Measurements from ENCODE around the gene DSTN. TPM values are rescaled to one million over a fixed set of nuclear protein-coding genes. Genes with fewer than 3 reads are reported as not detected.

The DSTN gene
- total RNA-seq, 1 donor from 2014 or later, result 61.2 TPM

DNA sequence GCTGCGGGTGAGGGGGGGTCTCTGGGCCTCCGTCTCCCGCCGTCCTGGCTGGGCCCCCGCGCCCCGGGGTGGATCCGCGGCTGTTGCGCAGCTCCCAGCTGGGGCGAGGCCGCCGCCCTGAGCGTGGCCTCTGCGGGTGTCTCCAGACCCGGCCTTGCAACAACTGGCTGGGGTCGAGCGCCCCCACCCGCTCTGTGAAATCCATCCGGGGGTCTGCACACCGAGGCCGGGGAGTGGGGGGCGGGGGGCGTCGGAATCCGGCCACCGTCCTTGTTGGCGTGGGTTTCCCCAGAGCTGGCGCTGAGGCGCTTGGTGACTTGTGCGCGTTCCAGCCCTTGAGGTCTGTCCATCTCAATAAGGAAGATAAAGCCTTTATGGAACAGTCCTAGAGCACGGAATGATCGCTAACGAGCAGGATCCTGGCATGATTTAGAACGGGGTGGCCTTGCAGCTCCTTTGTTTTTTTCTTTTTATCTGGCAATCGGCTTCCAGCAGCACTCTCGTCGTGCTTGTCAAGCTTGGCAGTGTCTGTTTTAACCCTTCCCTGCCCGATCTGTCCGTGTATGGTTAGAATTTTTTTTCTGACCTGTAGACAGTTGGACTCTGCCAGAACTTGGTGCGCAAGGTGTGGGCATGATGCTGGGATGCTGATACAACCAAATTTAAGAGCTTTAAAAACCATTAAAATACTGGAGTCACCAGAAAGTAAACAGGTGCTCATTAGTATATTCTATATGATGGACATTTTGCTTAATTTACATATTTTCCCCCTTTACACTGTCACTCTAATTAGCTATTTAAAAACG is 675 bp downstream of the DSTN start:
- Mint-ChIP-seq H3K9me3 (peaks cover 3% of the 10 kb centered on the region), H3K4me1 (ENCODE audit: low read depth) (peaks cover 22% of the 10 kb centered on the region), H3K27ac (peak overlapping the region; percentile 90), H3K36me3 (ENCODE audit: low read depth) (peaks cover 7% of the 10 kb centered on the region), H3K4me3 (ENCODE audit: low read depth) (peak overlapping the region; percentile 91), H3K27me3 (ENCODE audit: low read depth) (peaks cover 6% of the 10 kb centered on the region)
- intact Hi-C loops (cut with micrococcal nuclease), result loop anchor here (1.0 to 2.0 kb wide), 5 partner anchors 12 to 398 kb away; partner anchors contain the start of genes MGME1 and SNX5
- peak; percentile 23 for DNase-seq (ENCODE audit: low spot score)

DNA sequence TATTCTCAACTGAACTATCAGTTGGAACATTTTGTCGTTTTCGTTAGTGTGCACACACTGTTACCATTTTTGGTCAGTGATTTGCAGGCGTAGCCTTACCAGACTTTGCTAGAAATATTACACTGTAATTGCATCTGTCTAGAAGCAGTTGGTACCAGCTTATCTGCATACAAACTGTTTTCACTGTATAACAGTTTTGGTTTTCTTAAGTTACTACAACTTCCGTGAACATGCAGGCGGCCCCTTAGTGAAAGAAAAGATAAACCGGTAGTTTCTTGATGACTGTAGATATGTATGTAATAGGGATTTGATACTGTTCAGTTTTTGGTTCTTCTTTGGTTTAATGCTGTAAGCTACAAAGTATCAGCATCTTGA is 1.3 kb downstream of the DSTN start:
- intact Hi-C loops (cut with micrococcal nuclease), result loop anchor here (1.0 to 2.0 kb wide), 5 partner anchors 13 to 398 kb away; partner anchors contain the start of genes MGME1 and SNX5
- H3K27me3 Mint-ChIP-seq (ENCODE audit: low read depth), result peaks cover 6% of the 10 kb centered on the region
- H3K4me3 Mint-ChIP-seq (ENCODE audit: low read depth), result peak overlapping the region; percentile 91
- no peak for DNase-seq (ENCODE audit: low spot score)
- H3K36me3 Mint-ChIP-seq (ENCODE audit: low read depth), result peaks cover 7% of the 10 kb centered on the region
- peaks cover 2% of the 10 kb centered on the region for H3K9me3 Mint-ChIP-seq
- H3K4me1 Mint-ChIP-seq (ENCODE audit: low read depth), result peaks cover 22% of the 10 kb centered on the region
- H3K27ac Mint-ChIP-seq, result peak overlapping the region; percentile 90

GRCh38 chr20:17572034-17572638 is 2.3 kb downstream of the DSTN start:
- Mint-ChIP-seq H3K27ac (no peak overlapping the region), H3K27me3 (ENCODE audit: low read depth) (peaks cover 6% of the 10 kb centered on the region), H3K4me3 (ENCODE audit: low read depth) (peak overlapping the region; percentile 42), H3K36me3 (ENCODE audit: low read depth) (peaks cover 7% of the 10 kb centered on the region), H3K4me1 (ENCODE audit: low read depth) (peaks cover 24% of the 10 kb centered on the region), H3K9me3 (no peaks in the 10 kb centered on the region)
- no peak for DNase-seq (ENCODE audit: low spot score)
- intact Hi-C loops (cut with micrococcal nuclease), result no loop called here

DNA sequence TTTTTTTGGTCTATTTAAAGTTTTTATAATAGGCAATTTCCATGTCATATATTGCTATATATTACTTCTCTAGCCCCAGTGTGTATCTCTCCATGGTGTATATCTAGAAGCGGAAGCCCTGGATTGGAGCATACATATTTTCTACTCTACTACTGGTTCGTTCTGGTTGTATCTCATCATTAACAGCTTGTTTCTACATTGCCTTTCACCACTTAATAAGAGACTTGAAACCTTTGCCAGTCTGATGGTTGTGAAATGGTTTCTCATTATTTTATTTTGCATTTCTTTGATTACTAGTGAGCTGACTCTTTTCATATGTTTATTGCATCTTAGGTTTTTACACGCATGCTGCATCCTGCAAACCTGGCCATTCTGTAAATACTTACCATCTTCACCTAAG is 3.6 kb downstream of the DSTN start:
- Mint-ChIP-seq H3K27me3 (ENCODE audit: low read depth) (no peaks in the 10 kb centered on the region), H3K9me3 (no peaks in the 10 kb centered on the region), H3K4me3 (ENCODE audit: low read depth) (no peak overlapping the region), H3K4me1 (ENCODE audit: low read depth) (peaks cover 24% of the 10 kb centered on the region), H3K27ac (no peak overlapping the region), H3K36me3 (ENCODE audit: low read depth) (peaks cover 7% of the 10 kb centered on the region)
- intact Hi-C loops (cut with micrococcal nuclease), result no loop called here
- no peak for DNase-seq (ENCODE audit: low spot score)

- Mint-ChIP-seq H3K27me3 (ENCODE audit: low read depth) (no peaks in the 10 kb centered on the region), H3K4me1 (ENCODE audit: low read depth) (peaks cover 24% of the 10 kb centered on the region), H3K4me3 (ENCODE audit: low read depth) (no peak overlapping the region), H3K27ac (no peak overlapping the region), H3K9me3 (no peaks in the 10 kb centered on the region), H3K36me3 (ENCODE audit: low read depth) (peaks cover 10% of the 10 kb centered on the region)
- DNase-seq (ENCODE audit: low spot score), result no peak
- intact Hi-C loops (cut with micrococcal nuclease), result no loop called here
These were observed 6.3 kb downstream of the DSTN start for GRCh38 chr20:17576215-17576614.

- Mint-ChIP-seq H3K9me3 (no peaks in the 10 kb centered on the region), H3K27me3 (ENCODE audit: low read depth) (no peaks in the 10 kb centered on the region), H3K4me3 (ENCODE audit: low read depth) (no peak overlapping the region), H3K4me1 (ENCODE audit: low read depth) (peaks cover 16% of the 10 kb centered on the region), H3K36me3 (ENCODE audit: low read depth) (peaks cover 10% of the 10 kb centered on the region), H3K27ac (peak overlapping the region; percentile 65)
- DNase-seq (ENCODE audit: low spot score), result no peak
- intact Hi-C loops (cut with micrococcal nuclease), result no loop called here
These were observed 9.6 kb downstream of the DSTN start for GRCh38 chr20:17579369-17580039.

DNA sequence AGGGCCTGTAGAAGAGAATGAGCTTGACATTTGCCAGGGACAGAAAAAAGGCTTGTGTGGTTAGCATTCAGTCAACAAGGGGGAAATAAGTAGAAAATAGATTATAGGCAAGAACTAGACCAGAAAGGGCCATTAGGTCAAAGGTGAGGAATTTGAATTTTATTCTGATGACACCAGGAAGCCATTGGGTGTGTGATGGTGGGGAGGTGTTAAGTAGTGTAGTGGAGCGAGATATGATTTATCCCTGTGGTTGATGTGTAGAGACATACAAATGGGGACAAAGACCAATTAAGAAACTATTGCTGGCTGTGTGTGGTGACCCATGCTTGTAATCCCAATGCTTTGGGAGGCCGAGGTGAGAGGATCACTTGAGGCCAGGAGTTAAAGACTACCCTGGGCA is 11.0 kb downstream of the DSTN start:
- intact Hi-C loops (cut with micrococcal nuclease), result no loop called here
- H3K27me3 Mint-ChIP-seq (ENCODE audit: low read depth), result no peaks in the 10 kb centered on the region
- H3K4me1 Mint-ChIP-seq (ENCODE audit: low read depth), result peaks cover 16% of the 10 kb centered on the region

DNA sequence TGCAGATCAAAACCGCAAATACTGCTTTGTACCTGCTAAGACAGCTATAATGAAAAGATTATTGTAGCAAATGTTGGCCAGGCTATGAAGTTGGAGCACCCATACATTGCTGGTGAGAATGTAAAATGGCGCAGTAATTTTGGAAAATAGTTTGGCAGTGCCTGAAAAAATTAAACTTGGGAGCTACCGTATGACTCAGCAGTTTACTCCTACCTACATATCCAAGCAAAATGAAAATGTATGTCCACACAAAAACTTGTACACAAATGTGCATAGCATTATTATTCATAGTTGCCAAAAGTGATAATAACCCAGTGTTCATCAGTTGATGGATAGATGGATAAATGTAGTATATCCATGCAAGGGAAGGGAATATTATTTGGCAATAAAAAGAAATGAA is 13.3 kb downstream of the DSTN start:
- no peaks in the 10 kb centered on the region for H3K9me3 Mint-ChIP-seq
- DNase-seq (ENCODE audit: low spot score), result no peak
- H3K27me3 Mint-ChIP-seq (ENCODE audit: low read depth), result no peaks in the 10 kb centered on the region
- peaks cover 16% of the 10 kb centered on the region for H3K4me1 Mint-ChIP-seq (ENCODE audit: low read depth)
- H3K27ac Mint-ChIP-seq, result no peak overlapping the region
- intact Hi-C loops (cut with micrococcal nuclease), result no loop called here
- peaks cover 8% of the 10 kb centered on the region for H3K36me3 Mint-ChIP-seq (ENCODE audit: low read depth)
- H3K4me3 Mint-ChIP-seq (ENCODE audit: low read depth), result no peak overlapping the region

More for the DNA sequence above, 11.0 kb downstream of the DSTN start:
- Mint-ChIP-seq H3K36me3 (ENCODE audit: low read depth) (peaks cover 6% of the 10 kb centered on the region), H3K9me3 (no peaks in the 10 kb centered on the region), H3K4me3 (ENCODE audit: low read depth) (no peak overlapping the region), H3K27ac (no peak overlapping the region)
- no peak for DNase-seq (ENCODE audit: low spot score)

DNA sequence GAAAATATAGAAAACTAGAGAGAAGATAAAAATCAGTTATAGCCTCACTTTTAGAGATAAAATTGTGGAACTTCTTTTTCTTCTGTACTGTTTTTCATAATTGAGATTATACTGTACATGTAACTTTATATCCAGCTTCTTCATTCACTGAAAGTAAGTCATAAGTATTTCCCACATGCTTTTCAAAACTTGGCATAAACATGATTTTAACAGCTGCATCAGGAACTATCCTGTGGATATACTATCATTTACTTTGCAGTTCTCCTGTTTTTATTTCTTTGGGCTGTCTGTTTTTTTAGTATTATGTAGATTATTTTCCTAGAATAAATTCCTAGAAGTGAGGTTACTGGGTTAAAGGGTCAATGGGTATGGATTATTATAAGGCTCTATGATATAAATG is 14.8 kb downstream of the DSTN start:
- Mint-ChIP-seq H3K9me3 (no peaks in the 10 kb centered on the region), H3K27me3 (ENCODE audit: low read depth) (no peaks in the 10 kb centered on the region)
- intact Hi-C loops (cut with micrococcal nuclease), result no loop called here

DNA sequence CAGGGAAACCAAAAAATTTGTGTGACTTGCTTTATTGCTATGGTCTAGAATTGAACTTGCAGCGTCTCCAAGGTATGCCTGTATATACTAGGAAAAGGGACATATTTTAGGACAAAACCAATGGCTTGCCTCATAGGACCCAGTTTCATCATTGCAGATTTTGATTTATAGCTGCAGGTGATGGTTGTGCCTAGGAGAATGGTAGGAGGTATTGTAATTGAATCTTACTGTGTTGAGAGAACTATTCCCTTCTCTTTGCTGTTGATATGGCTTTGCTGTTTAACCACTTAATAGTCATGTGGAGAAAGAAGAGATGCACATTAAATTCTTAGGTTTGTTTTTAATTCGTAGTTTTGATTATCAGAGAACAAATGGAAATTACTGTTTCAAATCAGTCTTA is 16.4 kb downstream of the DSTN start:
- peaks cover 6% of the 10 kb centered on the region for H3K36me3 Mint-ChIP-seq (ENCODE audit: low read depth)
- H3K4me3 Mint-ChIP-seq (ENCODE audit: low read depth), result no peak overlapping the region
- H3K9me3 Mint-ChIP-seq, result no peaks in the 10 kb centered on the region
- no peak for DNase-seq (ENCODE audit: low spot score)
- no peak overlapping the region for H3K27ac Mint-ChIP-seq
- peaks cover 13% of the 10 kb centered on the region for H3K4me1 Mint-ChIP-seq (ENCODE audit: low read depth)
- no peaks in the 10 kb centered on the region for H3K27me3 Mint-ChIP-seq (ENCODE audit: low read depth)
- intact Hi-C loops (cut with micrococcal nuclease), result no loop called here

More for the DNA sequence above, 14.8 kb downstream of the DSTN start:
- peaks cover 12% of the 10 kb centered on the region for H3K4me1 Mint-ChIP-seq (ENCODE audit: low read depth)
- no peak for DNase-seq (ENCODE audit: low spot score)
- H3K4me3 Mint-ChIP-seq (ENCODE audit: low read depth), result no peak overlapping the region
- H3K36me3 Mint-ChIP-seq (ENCODE audit: low read depth), result peaks cover 10% of the 10 kb centered on the region
- no peak overlapping the region for H3K27ac Mint-ChIP-seq

DNA sequence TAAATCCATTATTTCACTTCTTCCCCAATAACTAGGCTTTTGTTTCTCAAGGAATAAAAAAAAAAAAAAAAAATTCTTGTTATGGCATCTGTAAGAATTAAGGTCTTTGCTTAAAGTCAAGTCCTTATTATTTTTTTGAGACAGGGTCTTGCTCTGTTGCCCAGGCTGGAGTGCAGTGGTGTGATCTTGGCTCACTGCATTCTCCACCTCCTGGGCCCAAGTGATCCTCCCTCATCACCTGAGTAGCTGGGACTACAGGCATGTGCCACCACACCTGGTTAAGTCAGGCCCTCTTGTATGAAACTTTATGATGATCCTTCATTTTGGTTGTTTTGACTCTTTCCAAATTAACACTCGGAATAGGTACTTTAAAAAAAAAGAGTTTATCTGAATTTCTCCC is 17.3 kb downstream of the DSTN start:
- intact Hi-C loops (cut with micrococcal nuclease), result no loop called here
- H3K9me3 Mint-ChIP-seq, result no peaks in the 10 kb centered on the region
- DNase-seq (ENCODE audit: low spot score), result no peak
- no peaks in the 10 kb centered on the region for H3K27me3 Mint-ChIP-seq (ENCODE audit: low read depth)
- peaks cover 12% of the 10 kb centered on the region for H3K4me1 Mint-ChIP-seq (ENCODE audit: low read depth)
- H3K36me3 Mint-ChIP-seq (ENCODE audit: low read depth), result peaks cover 9% of the 10 kb centered on the region
- H3K4me3 Mint-ChIP-seq (ENCODE audit: low read depth), result no peak overlapping the region
- H3K27ac Mint-ChIP-seq, result no peak overlapping the region

DNA sequence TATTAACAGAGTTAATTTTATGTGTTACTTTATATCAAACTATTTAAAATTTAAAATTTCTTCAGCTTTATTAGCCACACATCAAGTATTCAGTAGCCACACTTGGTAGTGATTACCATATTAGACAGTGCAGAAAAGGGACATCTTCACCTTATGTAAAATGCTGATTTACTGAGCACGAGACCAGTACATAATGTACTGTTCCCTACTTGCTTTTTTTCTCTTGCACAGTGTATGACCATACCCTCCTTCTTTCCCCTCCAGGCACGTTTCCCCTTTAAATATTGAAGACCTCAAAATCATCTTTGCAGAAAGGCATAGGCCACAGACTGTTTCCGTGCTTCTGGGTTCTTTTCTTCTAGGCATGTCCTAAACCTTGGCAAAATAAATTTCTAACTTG is 17.9 kb downstream of the DSTN start:
- Mint-ChIP-seq H3K36me3 (ENCODE audit: low read depth) (peaks cover 7% of the 10 kb centered on the region), H3K4me3 (ENCODE audit: low read depth) (no peak overlapping the region), H3K4me1 (ENCODE audit: low read depth) (peaks cover 6% of the 10 kb centered on the region), H3K9me3 (no peaks in the 10 kb centered on the region), H3K27ac (no peak overlapping the region), H3K27me3 (ENCODE audit: low read depth) (no peaks in the 10 kb centered on the region)
- intact Hi-C loops (cut with micrococcal nuclease), result no loop called here
- DNase-seq (ENCODE audit: low spot score), result no peak
